Measurements from ENCODE around the gene PTGFRN. TPM values are rescaled to one million over a fixed set of nuclear protein-coding genes. Genes with fewer than 3 reads are reported as not detected.

PTGFRN gene
- total RNA-seq, 2 experiments from 2014 or later: 7.0 to 8.4 TPM

GRCh38 chr1:116981521-116982037 lies 71.9 kb downstream of the PTGFRN start:
- no peak for ATAC-seq
- Mint-ChIP-seq H3K9me3 (no peaks in the 10 kb centered on the region), H3K4me3 (no peak overlapping the region), H3K36me3 (ENCODE audit: low read depth) (no peaks in the 10 kb centered on the region), H3K27me3 (no peaks in the 10 kb centered on the region), H3K27ac (no peak overlapping the region), H3K4me1 (ENCODE audit: low read depth) (peaks cover 15% of the 10 kb centered on the region)
- no peak for DNase-seq
- intact Hi-C loops (cut with micrococcal nuclease): no loop called here
- POLR2A ChIA-PET: no interaction called here
- CTCF ChIA-PET: interaction anchor here (0.9 to 1.2 kb wide), 2 partner anchors 19 to 82 kb away, joined by 3 read pairs; no protein-coding TSS in a partner anchor
- TF ChIP-seq, protein P1, sequence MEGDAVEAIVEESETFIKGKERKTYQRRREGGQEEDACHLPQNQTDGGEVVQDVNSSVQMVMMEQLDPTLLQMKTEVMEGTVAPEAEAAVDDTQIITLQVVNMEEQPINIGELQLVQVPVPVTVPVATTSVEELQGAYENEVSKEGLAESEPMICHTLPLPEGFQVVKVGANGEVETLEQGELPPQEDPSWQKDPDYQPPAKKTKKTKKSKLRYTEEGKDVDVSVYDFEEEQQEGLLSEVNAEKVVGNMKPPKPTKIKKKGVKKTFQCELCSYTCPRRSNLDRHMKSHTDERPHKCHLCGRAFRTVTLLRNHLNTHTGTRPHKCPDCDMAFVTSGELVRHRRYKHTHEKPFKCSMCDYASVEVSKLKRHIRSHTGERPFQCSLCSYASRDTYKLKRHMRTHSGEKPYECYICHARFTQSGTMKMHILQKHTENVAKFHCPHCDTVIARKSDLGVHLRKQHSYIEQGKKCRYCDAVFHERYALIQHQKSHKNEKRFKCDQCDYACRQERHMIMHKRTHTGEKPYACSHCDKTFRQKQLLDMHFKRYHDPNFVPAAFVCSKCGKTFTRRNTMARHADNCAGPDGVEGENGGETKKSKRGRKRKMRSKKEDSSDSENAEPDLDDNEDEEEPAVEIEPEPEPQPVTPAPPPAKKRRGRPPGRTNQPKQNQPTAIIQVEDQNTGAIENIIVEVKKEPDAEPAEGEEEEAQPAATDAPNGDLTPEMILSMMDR (IDR thresholded peaks at IDR 0.05): no peak

GRCh38 chr1:116982319-116983004 lies 72.7 kb downstream of the PTGFRN start:
- no peak overlapping the region for H3K4me3 Mint-ChIP-seq
- no peak for ATAC-seq
- CTCF ChIA-PET: interaction anchor here (1.2 kb wide), 1 partner anchor 20 kb away, joined by 3 read pairs; no protein-coding TSS in a partner anchor

DNA sequence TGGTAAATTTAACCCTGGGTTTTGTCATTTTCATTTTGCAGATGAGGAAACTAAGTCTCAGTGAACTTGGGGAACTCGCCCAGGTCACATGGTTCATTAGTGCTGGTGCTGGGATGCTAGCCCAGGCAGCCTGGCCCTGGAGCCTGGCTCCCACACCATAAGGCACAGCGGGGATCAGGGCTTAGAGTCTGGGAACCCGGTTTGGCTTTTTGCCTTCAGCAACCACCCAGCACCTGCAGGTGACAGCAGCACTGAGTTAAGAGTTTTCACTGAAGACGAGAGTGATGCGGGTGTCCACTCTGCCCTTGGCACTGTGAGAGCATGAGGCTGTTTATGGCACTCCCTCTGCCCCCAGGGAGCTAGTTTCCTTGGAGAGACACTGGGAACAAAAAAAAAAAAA lies 73.4 kb downstream of the PTGFRN start:
- no peaks in the 10 kb centered on the region for H3K27me3 Mint-ChIP-seq
- ATAC-seq (no peak), DNase-seq (no peak)
- peaks cover 2% of the 10 kb centered on the region for H3K9me3 Mint-ChIP-seq
- TF ChIP-seq, protein P1 (IDR thresholded peaks at IDR 0.05): no peak
- intact Hi-C loops (cut with micrococcal nuclease): no loop called here
- H3K4me1 Mint-ChIP-seq (ENCODE audit: low read depth): peaks cover 29% of the 10 kb centered on the region
- ChIA-PET POLR2A (no interaction called here), CTCF (interaction anchor here (0.8 to 1.9 kb wide), 3 partner anchors 21 to 260 kb away, joined by 3 to 4 read pairs (median 3); no protein-coding TSS in a partner anchor)
- H3K4me3 Mint-ChIP-seq: no peak overlapping the region
- H3K27ac Mint-ChIP-seq: no peak overlapping the region
- H3K36me3 Mint-ChIP-seq (ENCODE audit: low read depth): no peaks in the 10 kb centered on the region

More at GRCh38 chr1:116982319-116983004, 72.7 kb downstream of the PTGFRN start:
- TF ChIP-seq, protein P1 (IDR thresholded peaks at IDR 0.05): no peak
- no peaks in the 10 kb centered on the region for H3K36me3 Mint-ChIP-seq (ENCODE audit: low read depth)
- no peak for DNase-seq
- POLR2A ChIA-PET: no interaction called here
- H3K27me3 Mint-ChIP-seq: no peaks in the 10 kb centered on the region
- peaks cover 24% of the 10 kb centered on the region for H3K4me1 Mint-ChIP-seq (ENCODE audit: low read depth)
- no peak overlapping the region for H3K27ac Mint-ChIP-seq
- intact Hi-C loops (cut with micrococcal nuclease): no loop called here
- peaks cover 1% of the 10 kb centered on the region for H3K9me3 Mint-ChIP-seq

- ATAC-seq: no peak
- CTCF ChIA-PET: interaction anchor here (0.7 to 1.9 kb wide), 3 partner anchors 26 to 261 kb away, joined by 3 to 4 read pairs (median 3); no protein-coding TSS in a partner anchor
- Mint-ChIP-seq H3K36me3 (ENCODE audit: low read depth) (peaks cover 5% of the 10 kb centered on the region), H3K4me1 (ENCODE audit: low read depth) (peaks cover 34% of the 10 kb centered on the region), H3K4me3 (no peak overlapping the region), H3K27me3 (no peaks in the 10 kb centered on the region), H3K9me3 (peaks cover 2% of the 10 kb centered on the region), H3K27ac (no peak overlapping the region)
- TF ChIP-seq, protein P1 (IDR thresholded peaks at IDR 0.05): no peak
- intact Hi-C loops (cut with micrococcal nuclease): no loop called here
- POLR2A ChIA-PET: interaction anchor here (0.6 kb wide), 2 partner anchors 130 to 220 kb away, joined by 3 read pairs; no protein-coding TSS in a partner anchor
- DNase-seq: no peak
Measured at GRCh38 chr1:116983678-116984077, 74.0 kb downstream of the PTGFRN start.

Measured in activated CD8-positive, alpha-beta T cell treated with anti-CD3 and anti-CD28 coated beads for 36 hours (primary cell).